Tibial nerve (tissue), 4 donors: ENCODE measurements around the gene ATP2A1.

ENCODE experiments used
- CTCF ChIP-seq, 5 experiments: fragments of 200-600 bp in 3 of 5; fragments of 450-650 bp in 2 of 5; sonication (generic) in 3 of 5; IDR thresholded peaks; one replicate each; pipeline ENCODE4 v1.5.1; 2016 to 2019; ENCODE audit warnings: antibody characterized with exemption in 5 of 5, mild to moderate bottlenecking in 3 of 5, moderate library complexity in 2 of 5
- EP300 ChIP-seq, 2 donors: sonication (generic); formaldehyde crosslinking; IDR thresholded peaks; one replicate each; pipeline ENCODE4 v1.6.1; 2017; ENCODE audit warnings: antibody characterized with exemption in 2 of 2, mild to moderate bottlenecking in 1 of 2
- POLR2A ChIP-seq, 2 donors: fragments of 450-650 bp; IDR thresholded peaks; one replicate each; pipeline ENCODE4 v1.6.1; 2017; ENCODE audit warnings: antibody characterized with exemption in 2 of 2, mild to moderate bottlenecking in 2 of 2, moderate library complexity in 2 of 2

DNA sequence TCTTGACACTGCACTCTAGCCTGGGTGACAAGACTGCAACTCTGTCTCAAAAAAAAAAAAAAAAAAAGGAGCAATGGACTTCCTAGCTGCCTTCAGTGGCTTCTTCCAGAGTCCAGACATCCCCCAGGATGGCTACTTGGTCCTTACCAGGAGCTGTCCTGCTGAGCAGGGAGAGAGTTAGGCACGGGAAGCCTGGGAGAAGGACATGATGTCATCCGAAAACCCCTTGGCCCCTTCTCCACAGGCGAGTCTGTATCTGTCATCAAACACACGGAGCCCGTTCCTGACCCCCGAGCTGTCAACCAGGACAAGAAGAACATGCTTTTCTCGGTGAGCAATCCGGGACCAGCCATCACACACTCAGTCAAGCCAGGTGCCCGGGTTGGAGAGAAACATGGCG, 8.7 kb downstream of the ATP2A1 start:
- TF ChIP-seq CTCF (IDR thresholded peaks at IDR 0.05) (no peak), POLR2A (IDR thresholded peaks at IDR 0.05) (no peak), EP300 (IDR thresholded peaks at IDR 0.05) (no peak)
